Cortex of kidney (tissue), 1 donor: ENCODE data around the gene FCSK.
"Not testable (repeated sequence)": the region's sequence is repeated elsewhere in the genome, so short reads cannot be mapped to it uniquely, and the experiment has no call there.

Experiments
- DNase-seq: peaks from one replicate; lab custom pipeline; 2025; lab: John Stamatoyannopoulos, UW

The FCSK gene

DNA sequence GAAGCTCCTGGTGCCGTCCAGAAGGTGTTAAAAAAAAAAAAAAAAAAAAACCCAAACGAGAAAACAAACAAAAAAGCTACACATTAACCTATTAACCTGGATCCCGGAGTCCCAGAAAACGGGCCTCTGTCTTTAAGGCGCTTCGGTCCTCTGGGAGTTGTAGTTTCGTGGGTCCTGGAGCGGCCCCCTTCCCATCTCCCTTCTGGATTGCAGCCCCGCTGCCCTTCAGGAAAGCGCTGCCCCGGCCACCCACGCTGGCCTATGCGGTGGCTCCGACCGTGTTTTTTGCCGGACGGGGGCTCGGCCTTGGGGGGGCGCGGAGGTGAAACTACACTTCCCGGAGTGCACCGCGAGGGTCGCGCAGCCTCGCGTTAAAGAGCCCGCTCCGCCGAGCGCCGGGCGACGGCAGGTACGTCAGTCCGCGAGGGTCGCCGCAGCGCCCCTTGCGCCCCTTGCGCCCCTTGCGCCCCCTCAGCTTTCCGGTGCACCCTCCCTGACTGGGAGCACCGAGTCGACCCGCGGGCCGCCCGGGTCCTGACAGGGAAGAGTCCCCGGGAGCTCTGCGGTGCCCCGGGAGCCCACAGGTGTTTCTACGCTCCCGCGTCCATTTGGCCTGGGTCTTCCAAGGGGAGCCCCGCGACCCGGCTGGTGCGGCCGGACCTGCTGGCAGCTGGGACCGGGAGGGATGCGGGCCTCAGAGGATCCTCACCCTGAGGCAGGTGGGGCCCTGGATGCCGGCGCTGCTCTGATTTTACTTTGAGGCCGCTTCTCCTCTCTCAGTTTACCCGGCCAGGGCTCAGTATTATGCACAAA is at the start of gene FCSK:
FCSK (plus strand) TSS at position 374 of the 813 bp plus-strand sequence. CDS start 8,596 bp downstream, outside the sequence.
- no peak for DNase-seq

DNA sequence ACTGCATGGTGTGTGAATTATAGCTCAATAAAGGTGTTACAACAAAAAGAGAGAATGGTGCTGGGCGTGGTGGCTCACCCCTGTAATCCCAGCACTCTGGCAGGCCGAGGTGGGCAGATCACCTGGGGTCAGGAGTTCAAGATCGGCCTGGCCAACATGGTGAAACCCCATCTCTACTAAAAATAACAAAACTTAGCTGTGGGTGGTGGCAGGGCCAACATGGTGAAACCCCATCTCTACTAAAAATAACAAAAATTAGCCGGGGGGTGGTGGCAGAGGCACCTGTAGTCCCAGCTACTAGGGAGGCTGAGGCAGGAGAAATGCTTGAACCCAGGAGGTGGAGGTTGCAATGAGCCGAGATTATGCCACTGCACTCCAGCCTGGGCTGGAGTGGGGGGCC is 48.3 kb upstream of the FCSK start:
- not testable (repeated sequence) for DNase-seq

DNA sequence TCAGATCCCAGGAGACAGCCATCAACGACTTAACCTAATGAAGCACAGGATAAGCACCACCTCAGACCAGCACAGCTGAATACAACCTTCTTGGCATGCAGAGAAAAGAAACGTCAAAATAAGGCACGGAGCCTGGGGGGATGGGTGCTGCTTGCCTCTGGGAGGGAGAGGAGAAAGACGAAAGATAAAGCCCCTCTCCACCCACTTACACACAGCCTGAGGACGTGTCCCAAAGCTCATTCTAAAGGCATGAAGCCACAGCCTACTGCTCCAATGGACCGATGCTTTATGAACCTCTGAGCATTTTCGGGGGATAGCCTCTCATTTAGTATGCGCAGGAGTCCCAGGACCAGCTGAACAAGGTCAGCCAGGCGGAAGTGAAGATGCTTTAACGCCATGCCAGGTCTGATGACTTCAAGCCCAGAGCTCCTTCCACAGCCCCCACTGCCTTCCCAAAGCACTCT is 46.6 kb upstream of the FCSK start:
- DNase-seq: no peak

DNA sequence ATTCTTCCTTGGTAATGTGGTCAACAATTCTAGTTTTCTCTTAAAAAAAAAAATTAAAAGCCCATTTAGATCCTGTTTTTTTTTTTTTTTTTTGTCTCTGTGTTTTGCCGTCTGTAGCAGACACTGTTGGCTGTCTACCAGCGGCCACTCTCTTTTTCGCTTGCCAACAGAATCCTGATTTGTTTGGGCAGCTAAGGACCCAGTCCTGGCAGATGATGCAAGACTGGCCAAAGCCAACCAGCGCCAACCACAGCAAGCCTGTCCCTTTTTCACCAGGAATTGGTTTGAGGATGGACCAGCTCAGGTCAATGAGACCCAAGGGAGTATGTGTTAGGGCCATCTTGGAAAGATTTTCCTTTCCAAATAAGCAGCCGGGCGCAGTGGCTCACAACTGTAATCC is 43.7 kb upstream of the FCSK start:
- no peak for DNase-seq

DNA sequence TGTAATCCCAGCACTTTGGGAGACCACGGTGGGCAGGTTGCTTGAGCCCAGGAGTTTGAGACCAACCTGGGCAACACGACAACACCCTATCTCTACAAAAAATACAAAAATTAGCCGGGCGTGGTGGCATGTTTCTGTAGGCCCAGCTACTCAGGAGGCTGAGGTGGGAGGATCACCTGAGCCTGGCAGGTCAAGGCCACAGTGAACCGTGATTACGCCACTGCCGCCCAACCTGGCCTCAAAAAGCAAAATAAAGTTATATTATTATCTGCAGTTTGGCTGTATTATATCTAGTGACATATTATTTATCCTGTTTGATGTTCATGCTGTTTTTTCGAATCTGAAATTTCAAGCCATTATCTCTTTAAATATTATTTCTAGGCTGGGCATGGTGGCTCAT is 42.0 kb upstream of the FCSK start:
- no peak for DNase-seq

DNA sequence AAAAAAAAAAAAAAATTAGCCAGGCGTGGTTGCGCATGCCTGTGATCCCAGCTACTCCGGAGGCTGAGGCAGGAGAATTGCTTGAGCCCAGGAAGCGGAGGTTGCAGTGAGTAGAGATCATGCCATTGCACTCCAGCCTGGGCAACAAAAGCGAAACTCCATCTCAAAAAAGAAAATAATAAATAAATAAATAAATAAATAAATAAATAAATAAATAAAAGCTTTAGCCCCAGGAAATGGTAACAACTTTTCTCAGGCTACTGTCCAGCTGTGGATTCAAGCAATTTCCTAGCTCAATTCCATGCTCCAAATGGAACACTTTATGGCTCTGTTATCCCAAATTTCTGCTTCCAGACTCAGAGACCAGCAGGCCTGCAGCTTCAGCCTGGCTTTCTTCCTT is 40.8 kb upstream of the FCSK start:
- not testable (repeated sequence) for DNase-seq

DNA sequence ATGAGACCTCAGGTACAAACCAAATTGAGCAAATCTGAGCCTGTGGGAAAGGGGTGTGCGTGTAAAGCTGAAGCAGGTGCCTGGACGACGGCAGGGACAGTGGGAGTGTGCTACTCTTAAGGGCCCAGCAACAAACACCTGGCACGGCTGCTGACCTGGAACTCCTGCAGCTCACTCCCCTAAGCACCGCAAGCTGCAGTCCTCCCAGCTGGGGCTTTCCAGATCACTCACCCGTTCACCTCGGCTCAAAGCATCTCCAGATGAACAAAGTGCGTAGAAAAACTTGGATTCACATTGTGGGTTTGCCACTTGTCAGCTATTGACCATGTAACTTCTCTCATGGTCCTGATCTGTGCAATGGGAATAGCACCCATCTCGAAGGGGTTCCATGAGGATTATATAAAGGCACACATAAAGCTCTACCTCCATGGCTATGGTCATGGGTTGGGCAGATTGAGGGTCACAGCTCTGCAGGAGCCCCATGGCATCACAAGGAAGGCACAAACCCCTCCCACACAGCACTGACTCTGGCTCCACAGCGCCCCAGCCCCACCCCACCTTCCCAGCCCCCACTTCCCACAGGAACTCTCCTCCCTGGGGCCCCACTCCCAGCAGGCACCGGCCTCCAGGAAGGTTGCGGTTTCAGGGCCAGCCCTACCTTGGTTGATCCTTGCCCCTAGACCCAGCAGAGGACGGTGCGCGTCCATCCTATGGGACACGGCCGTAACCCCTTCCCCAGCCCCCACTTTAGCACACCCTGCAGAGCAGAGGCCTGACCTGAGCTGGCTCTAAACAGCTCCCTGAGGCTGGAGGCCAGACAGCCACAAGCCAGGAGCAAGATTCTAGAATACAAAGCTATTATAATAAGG is 37.4 kb upstream of the FCSK start:
- DNase-seq: no peak

DNA sequence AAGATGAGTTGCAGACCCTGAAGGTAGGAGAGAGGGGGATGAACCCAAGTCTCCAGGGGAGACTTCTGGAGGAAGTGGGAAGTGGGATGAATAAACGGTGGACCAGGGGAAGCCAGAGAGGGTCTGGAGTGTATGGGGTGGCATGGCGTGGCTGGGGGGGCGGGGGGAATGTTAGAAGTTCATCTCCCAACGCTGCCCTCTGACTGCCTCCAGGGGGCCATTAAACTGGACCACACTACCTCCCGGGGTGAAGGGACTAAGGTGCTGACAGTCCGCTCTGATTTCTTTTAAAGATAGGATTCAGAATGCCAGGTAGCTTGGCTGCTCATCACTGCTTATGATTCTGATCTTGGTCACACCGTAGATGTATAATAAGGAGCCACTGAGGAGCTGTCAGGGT is 36.7 kb upstream of the FCSK start:
- DNase-seq: no peak

DNA sequence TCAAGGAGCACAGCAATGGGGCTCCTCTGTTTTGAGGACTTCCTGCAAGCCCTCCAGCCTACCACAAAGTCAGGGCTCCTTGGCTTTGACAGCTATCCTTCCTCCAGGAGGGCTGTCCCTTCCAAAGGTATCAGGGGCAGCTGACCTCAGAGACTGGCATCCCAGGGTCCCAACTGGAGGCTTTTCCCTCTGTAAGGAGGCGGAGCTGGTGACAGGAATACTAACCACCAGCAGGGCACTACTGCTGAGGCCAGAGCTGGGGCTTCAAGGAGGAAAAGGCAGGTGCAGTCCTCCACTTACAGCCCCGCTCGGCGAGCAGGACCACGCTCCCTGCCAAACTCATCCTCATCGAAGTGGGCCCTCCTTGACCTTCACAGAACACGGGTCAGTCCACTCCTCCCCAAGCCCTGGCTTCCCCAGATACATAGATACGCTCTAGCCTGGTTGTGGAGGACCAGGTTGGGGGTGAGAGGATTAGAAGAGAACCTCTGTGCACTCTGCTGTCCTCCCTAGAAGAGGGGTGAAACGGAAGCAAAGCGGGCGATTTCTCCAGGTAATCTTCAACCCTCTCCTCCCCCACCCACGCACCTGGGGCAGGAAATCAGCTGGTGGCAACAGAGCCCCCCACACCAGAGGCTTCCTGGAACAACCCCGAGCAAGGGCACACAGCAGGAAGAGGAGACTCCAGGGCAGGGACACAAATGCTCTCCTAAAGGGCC is 36.0 kb upstream of the FCSK start:
- no peak for DNase-seq

DNA sequence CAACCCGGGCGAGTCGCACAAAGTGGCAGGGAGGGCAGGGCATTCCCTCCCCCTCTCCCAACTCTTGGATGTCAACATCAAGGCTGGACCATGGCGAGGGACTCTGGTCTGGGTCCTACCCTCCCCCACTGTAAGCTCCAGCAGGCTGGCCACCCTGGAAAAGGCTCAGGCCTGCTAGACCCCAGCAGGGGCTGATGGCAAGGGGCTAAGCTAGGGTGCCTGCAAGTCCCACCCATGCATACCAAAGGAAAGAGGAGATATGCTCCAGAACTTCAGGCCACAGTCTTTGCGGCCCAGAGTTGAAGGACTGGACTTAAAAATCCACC is 35.4 kb upstream of the FCSK start:
- no peak for DNase-seq

DNA sequence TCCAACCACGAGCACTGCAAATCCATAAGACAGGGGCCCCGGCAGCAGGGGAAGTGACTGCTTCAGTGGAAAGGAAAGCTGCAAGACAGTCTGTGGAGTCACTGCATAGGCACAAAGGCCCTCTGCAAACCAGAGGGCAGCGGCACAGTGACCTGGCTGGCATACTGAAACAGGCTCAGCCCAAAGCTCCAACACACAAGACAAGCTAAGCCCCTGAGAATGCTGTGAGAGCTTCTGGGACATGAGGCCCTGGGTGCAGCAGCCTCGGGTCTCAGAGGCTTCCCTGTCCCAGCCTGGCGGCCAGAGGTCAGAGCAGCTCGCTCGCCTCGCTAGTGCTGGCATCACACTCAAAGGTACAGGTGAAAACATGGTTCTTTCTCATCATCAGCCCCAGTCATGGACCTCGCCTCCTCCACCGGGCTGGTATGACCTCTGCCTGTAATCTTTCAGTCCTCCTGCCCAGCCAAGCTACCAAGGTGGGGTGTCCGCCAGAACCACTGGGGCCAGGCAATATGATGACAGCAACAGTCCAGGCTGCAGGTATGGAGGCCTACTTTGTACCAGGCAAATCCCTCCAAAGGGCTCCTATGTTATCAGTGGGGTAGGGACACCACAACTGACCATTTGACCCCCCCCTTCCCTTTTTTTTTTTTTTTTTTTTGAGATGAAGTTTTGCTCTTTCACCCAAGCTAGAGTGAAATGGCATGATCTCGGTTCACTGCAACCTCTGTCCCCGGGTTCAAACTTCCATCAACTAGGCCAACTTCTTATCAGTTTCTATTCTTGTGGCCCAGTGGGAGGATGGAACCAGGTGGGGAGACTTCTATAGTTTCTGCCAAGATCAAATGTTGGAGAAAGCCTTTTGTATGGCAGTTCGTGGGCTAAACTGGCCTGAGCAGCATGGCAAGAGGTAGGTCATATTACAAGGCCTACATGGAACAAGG is 34.7 kb upstream of the FCSK start:
- no peak for DNase-seq

DNA sequence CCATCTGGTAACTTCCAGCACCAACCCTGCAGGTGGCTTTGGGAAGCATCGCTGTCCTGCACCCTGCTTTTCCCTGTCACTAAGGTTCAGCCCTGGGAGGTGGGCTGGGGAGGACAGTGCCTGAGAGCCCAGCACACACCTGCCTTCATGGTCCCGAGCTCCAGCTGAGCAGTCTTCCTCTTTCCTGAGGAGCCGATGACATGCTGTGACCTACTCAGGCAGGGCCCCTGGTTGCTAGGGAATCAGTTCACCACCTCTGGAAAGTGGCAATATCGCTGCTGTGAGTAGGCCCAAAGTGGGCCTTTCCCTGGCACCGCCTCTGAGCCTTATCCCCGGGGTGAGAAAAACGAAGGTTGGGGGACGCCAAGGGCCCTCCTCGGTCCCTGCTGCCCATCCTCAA is 33.4 kb upstream of the FCSK start:
- DNase-seq: no peak

DNA sequence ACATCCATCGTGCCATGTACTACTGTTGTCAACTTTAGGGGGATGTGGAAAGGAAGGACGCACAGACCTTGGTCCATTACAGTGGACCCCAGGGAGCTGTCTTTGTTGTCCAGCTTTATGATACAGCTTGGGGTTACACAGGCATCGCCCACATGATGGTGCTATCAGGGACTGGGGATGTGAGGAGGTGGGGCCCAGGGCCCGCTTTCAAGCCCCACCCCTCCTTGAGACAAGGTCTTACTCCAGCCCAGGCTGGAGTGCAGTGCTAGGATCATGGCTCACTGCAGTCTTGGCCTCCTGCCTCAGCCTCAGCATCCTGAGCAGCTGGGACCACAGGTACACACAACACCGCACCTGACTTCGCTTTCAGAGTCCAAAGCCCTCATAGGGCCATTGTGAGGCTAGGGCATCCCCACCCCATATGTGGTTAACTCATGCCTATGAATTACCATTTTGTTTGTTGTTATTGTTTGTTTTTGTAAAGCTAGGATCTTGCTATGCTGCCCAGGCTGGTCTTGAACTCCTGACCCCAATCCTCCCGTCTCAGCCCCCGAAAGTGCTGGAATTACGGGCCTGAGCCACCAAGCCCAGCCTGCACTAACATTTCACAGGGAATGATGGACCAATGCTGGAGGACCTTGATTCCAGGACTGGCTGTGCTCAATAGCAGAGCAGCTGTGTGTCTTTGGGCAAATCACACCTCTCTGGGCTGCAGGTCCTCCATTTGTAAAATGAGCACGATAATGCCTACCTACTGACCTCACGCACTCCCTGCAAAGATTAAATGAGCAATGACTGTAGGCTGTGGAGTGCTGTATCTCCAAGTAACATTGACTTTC is 32.7 kb upstream of the FCSK start:
- no peak for DNase-seq

DNA sequence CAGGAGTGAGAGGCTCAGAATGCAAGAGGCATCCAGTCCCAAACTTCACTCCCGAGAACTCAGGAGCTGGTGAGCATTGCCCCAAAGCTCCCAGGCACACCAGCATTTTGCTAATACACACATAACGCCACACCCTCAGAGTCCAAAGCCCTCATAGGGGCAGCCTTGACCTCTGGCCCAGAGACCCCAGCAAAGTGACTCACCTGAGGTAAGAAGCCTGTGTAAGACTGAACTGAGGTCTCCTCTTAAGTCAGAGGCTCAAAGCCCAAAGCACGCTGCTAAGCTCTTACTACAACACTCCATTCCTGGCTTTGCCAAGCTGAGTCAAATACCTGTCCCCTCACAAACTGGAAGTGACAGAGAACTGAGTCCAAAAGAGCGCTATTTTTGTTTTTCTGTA is 31.9 kb upstream of the FCSK start:
- DNase-seq: no peak

DNA sequence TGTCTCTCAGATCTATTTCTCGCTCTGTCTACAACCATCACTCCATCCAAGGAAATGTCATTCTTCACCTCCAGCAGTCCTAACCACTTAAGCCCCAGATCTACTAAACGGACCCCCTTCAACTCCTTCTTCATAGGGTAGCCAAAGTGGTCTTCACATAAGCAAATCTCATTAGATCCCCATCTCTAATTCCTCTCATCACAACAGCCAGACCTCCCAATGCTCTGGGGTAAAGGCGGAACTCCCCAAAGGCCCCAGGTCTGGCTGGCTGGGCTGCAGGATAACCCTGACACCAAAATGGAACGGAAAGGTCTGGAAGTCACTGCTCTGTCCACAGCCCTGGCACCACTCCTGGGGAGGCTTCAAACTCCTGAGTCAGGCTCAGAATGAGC is 26.6 kb upstream of the FCSK start:
- no peak for DNase-seq

DNA sequence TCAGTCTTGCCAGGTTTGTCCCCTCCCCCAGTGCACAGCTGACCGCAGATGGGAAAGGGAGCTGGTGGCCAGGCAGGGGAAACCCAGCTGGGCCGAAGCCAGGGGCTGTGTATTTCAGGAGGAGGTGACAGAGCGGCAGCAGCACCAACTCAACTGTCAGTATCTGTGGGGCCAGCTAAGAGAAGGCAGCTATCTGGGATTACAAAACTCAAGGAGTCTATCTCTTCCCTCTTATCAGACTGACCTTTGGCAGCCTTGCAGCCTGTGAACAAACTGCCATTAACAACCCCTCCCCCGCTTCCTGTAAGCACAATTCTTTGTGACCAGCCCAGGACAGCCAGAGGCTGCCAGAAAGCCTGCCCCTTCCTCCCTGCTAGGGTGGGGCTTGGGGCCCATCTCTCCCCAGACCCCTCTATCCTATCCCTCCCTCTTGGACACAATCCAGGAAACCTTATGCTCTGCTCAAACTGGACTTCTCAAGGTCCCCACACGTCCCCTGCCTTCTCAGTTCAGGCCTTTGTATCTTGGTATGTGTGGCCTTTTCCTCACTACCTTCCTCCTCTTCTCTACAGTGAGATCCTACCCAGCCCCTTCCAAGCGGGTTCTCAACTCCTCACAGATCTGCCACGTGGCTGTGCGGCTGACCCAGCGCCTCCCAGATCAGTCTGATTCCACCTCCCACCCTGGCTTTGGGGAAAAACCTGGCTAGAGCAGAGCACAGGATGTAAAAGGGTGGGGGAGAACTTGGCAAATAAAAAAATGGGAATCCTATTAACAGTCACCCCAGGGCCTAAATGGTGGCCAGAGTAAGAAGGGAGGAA is 26.0 kb upstream of the FCSK start:
- DNase-seq: no peak

DNA sequence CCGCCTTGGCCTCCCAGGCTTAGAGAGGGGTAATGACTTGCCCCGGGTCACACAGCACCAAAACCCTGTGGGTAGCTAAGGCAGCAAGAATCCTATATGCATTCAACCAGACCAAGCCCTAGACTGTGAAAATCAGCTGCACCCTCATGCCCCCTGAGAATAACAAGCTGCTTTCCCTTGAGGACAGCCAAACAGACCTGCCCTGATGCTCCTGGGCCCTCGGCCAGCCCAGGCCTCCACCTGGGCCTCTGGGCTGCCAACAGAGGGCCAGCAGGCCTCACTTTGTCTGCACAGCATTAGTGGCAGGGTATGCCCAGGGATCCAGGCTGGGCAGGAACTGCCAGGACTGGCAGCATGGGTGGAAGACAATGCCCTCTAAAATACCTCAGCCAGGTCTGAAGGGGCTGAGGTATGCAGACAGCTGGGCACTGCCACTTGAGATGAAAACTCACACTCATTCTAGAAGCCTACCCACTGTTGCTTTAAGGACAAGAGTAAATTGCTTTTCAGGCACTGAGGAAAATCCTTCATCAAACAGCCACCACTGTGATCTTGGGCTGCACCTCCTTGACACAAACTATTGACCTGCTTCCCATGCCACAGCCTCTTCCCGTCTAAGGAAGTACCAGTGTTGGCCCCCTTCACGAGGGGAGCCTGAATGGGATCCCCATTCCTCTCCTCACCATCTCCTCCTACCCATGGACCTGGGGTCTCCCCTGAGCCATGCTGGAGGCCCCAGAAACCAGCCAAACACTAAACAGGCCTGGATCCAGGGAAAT is 24.3 kb upstream of the FCSK start:
- no peak for DNase-seq

DNA sequence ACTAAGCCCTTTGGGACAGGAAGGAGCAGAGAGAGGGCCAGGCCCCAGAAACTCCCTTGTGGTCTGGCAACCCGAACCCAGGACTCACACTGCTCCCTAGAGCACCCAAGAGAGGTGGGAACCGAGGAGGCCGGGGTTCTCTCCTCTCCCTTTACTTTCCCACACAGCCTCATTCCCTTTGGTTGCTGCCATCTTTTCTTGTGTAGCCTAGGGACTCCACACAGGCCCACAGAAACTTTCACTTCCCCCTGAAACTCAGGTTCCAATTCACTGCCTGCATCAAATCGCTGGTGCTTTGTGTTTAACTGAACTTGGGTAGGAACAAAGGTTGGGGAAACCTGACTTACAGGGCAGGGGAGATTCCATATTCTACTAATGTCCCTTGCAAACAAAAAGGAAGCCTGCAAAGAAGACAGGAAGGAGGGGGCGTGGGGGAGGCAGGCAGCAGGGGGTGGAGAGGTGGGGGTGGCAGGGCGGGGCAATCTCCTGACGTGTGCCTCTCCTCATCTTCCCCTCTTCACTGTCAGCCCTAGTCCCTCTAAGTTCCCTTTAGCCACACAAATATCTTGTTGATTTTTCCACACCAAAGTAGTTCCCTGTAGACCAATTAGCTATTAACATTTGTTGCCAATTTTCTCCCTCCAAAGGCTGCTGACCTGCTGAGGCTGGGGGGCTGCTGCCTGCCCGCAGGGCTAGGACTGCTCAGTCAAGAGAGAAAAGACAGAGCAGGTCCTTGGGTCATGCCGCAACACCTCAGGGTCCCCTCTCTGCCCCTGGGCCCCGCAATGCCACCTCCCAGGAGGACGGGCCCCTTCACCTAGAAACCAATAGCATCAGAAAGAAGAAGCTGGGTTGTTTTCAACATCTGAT is 23.5 kb upstream of the FCSK start:
- no peak for DNase-seq
